HFFc6 (cell line): ENCODE results near the gene MSANTD3. TPM values are rescaled to one million over a fixed set of nuclear protein-coding genes. Genes with fewer than 3 reads are reported as not detected.
"Not testable (repeated sequence)": the region's sequence is repeated elsewhere in the genome, so short reads cannot be mapped to it uniquely, and the experiment has no call there.

ENCODE experiments used
- DNase-seq: peaks from one replicate; pipeline ENCODE4 v3.0.0-alpha.2; 2018
- H3K27ac Mint-ChIP-seq: 2 replicates; pipeline ENCODE4 v1.8.0; 2020; ENCODE audit warnings: mild to moderate bottlenecking, mixed read lengths
- H3K27me3 Mint-ChIP-seq: 2 replicates; pipeline ENCODE4 v1.8.0; 2021; ENCODE audit warnings: mild to moderate bottlenecking, moderate library complexity, mixed read lengths; ENCODE audit not compliant: insufficient read depth
- H3K36me3 Mint-ChIP-seq: 2 replicates; pipeline ENCODE4 v1.8.0; 2021; ENCODE audit warnings: low read depth, mixed read lengths
- H3K4me1 Mint-ChIP-seq: 2 replicates; pipeline ENCODE4 v1.8.0; 2020; ENCODE audit warnings: low read depth, mixed read lengths
- H3K4me3 Mint-ChIP-seq: 2 replicates; pipeline ENCODE4 v1.8.0; 2020; ENCODE audit warnings: mild to moderate bottlenecking, moderate library complexity, mixed read lengths
- H3K9me3 Mint-ChIP-seq: 2 replicates; pipeline ENCODE4 v1.8.0; 2020; ENCODE audit warnings: mild to moderate bottlenecking, mixed read lengths
- CTCF ChIP-seq: fragments of 200-600 bp; sonication (generic); IDR thresholded peaks from 2 replicates; pipeline ENCODE4 v1.5.0; 2021; ENCODE audit warnings: antibody characterized with exemption, mild to moderate bottlenecking
- total RNA-seq, 6 experiments: library from RNA; stranded (reverse); fragmentation: NEBNext Ultra II Directional; extraction: Animal tissue kit (Norgen Biotek cat#: 25700); gene quantifications; 2 replicates in 1 of 6; 3 replicates in 5 of 6; pipeline ENCODE4 v1.2.3, GENCODE V29; 2021

MSANTD3 gene
- total RNA-seq, 6 experiments from 2014 or later = 56.9 to 76.1 (median 71.2) TPM

DNA sequence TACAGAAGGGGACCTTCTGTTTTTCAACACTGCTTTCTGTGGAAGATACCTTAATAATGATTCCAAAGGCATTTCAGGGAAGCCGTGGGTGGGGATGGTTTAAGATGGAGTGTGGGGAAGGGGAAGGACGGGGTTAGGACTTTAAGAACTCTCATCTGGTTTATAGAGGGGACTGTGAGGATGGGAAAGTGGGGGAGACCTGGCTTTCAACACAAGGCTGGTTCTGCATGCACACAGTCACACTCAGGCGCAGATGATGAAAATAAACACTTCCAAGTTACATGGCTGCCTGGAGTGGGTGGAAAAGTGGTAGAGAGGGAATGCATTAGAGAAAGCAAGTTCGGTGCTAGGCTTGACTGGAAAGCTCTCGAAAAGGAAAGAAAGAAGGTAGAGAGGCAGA, 4.9 kb downstream of the MSANTD3 start:
- Mint-ChIP-seq H3K4me3 (peak overlapping the region; percentile 16; the same call in 1 of the 2 replicates), H3K27me3 (no peaks in the 10 kb centered on the region), H3K36me3 (peaks cover 38% of the 10 kb centered on the region), H3K27ac (peak overlapping the region; percentile 58), H3K4me1 (peaks cover 83% of the 10 kb centered on the region), H3K9me3 (no peaks in the 10 kb centered on the region)
- no peak for DNase-seq
- no peak for TF ChIP-seq CTCF

- peaks cover 2% of the 10 kb centered on the region; the same call in 1 of the 2 replicates for H3K27me3 Mint-ChIP-seq
- H3K4me1 Mint-ChIP-seq = peaks cover 88% of the 10 kb centered on the region
- H3K27ac Mint-ChIP-seq = peak overlapping the region; percentile 12; the same call in 1 of the 2 replicates
- H3K4me3 Mint-ChIP-seq = no peak overlapping the region
- no peak for DNase-seq
- no peaks in the 10 kb centered on the region for H3K9me3 Mint-ChIP-seq
- H3K36me3 Mint-ChIP-seq = peaks cover 38% of the 10 kb centered on the region
- TF ChIP-seq CTCF = no peak
Observed at GRCh38 chr9:100432736-100433135, 5.8 kb downstream of the MSANTD3 start.

DNA sequence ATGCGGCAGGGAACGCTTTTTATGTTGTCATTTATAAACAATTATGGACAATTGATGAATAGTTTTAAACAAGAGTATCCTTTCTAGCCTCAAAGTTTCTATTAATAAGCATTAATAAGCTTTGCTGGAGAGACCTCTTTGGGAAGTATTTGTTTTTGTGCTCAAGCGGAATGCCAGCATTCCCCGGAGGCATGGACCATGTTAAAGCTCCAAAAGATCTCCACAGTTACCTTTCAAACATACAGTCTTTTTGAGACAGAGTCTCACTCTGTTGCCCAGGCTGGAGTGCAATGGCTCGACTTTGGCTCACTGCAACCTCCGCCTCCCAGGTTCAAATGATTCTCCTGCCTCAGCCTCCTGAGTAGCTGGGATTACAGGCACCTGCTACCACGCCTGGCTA, 9.6 kb downstream of the MSANTD3 start:
- H3K27ac Mint-ChIP-seq = peak overlapping the region; percentile 76; the same call in 1 of the 2 replicates

DNA sequence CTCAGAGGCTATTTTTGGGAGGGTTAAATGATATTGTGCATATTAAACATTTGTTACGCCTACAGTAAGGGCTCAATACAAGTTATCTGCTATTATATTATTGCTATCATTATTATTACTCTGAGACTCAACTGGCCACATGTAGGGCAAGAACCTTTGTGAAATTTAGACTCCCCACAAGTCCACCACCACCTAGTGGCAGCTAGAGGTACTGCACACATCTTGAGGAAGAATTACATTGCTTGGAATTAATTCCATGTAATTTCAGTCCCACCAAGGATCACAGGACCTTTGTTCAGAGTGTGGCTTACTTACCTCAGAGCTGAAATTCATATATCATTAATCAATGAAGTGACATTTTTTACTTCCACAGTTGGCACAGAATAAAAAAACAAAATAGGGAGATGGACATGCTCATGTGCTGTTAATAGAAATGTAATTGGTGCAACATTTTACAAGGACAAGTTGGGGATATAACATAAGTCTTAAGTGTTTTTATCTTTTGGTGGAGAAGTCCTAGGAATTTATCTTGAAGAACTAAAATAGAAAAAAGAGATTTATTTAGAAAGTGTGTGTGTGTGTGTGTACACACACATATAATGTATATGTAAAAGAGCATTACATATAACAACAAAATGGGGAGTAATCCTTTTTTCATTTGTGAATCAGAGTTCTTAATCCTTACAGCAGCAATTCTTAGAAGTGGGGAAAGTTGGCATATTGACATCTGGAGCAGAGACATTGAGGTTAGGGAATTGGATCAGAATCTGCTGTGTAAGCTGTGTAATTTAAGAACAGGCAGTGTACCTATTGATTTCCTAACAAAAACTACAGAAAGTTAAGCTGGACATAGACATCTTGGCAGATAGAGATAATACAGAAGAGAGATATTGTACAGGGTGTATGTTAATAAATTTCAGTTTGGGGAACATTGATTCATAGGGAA, 11.2 kb downstream of the MSANTD3 start:
- peak; percentile 74 for DNase-seq
- Mint-ChIP-seq H3K36me3 (peaks cover 23% of the 10 kb centered on the region), H3K9me3 (no peaks in the 10 kb centered on the region), H3K27me3 (peaks cover 2% of the 10 kb centered on the region; the same call in 1 of the 2 replicates), H3K4me3 (no peak overlapping the region), H3K4me1 (peaks cover 59% of the 10 kb centered on the region), H3K27ac (peak overlapping the region; percentile 15)
- TF ChIP-seq CTCF = peak; percentile 99

More for the DNA sequence above, 9.6 kb downstream of the MSANTD3 start:
- Mint-ChIP-seq H3K27me3 (peaks cover 2% of the 10 kb centered on the region; the same call in 1 of the 2 replicates), H3K4me3 (no peak overlapping the region), H3K4me1 (peaks cover 72% of the 10 kb centered on the region), H3K36me3 (peaks cover 24% of the 10 kb centered on the region), H3K9me3 (no peaks in the 10 kb centered on the region)
- DNase-seq = no peak
- no peak for TF ChIP-seq CTCF

DNA sequence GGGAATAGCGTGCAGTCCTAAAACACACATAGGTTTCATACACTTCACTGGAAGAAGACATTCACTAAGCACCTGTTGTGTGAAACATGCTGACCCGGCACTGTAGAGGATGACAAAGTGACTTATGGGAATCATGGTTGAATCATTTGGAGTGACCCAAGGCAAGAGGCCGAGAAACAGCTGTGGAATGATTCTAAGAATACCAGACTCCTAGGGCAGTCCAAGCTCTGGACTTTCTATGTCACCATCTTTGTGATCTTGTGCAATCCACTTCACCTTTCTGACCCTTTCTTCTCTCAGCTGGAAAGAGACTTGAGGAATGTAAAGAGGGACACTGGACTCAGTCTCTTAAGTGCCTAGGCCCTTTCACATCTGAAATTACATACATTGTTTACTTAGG, 13.1 kb downstream of the MSANTD3 start:
- Mint-ChIP-seq H3K4me3 (peak overlapping the region; percentile 41; the same call in 1 of the 2 replicates), H3K27ac (peak overlapping the region; percentile 81), H3K36me3 (peaks cover 22% of the 10 kb centered on the region), H3K4me1 (peaks cover 58% of the 10 kb centered on the region), H3K27me3 (peaks cover 2% of the 10 kb centered on the region; the same call in 1 of the 2 replicates), H3K9me3 (no peaks in the 10 kb centered on the region)
- DNase-seq = peak; percentile 38
- TF ChIP-seq CTCF = no peak

GRCh38 chr9:100440487-100440886, 13.5 kb downstream of the MSANTD3 start:
- not testable (repeated sequence) for H3K27me3 Mint-ChIP-seq, H3K9me3 Mint-ChIP-seq, DNase-seq
- Mint-ChIP-seq H3K36me3 (peaks cover 18% of the 10 kb centered on the region), H3K4me3 (peak overlapping the region; percentile 41; the same call in 1 of the 2 replicates), H3K27ac (peak overlapping the region; percentile 81), H3K4me1 (peaks cover 54% of the 10 kb centered on the region)
